GM12865 (cell line): ENCODE measurements around the gene TANGO2.

Source experiments
- DNase-seq: peaks from one replicate; pipeline ENCODE4 v3.0.0; 2010; ENCODE audit warnings: low read depth
- H3K4me3 ChIP-seq: 2 replicates; pipeline ENCODE4 v1.5.1; 2011; ENCODE audit warnings: mild to moderate bottlenecking, low read depth, low read length, control low read depth
- TF ChIP-seq, protein P1 (sequence below): IDR thresholded peaks from 2 replicates; pipeline ENCODE4 v1.5.1; 2011; ENCODE audit warnings: low read length, control low read depth, low read depth, inconsistent platforms; ENCODE audit not compliant: insufficient read depth; ENCODE audit errors: missing control alignments

TANGO2 gene

GRCh38 chr22:19988965-19989724 is 31.8 kb upstream of the TANGO2 start:
- no peak for DNase-seq
- H3K4me3 ChIP-seq, result no peak overlapping the region
- TF ChIP-seq, protein P1, sequence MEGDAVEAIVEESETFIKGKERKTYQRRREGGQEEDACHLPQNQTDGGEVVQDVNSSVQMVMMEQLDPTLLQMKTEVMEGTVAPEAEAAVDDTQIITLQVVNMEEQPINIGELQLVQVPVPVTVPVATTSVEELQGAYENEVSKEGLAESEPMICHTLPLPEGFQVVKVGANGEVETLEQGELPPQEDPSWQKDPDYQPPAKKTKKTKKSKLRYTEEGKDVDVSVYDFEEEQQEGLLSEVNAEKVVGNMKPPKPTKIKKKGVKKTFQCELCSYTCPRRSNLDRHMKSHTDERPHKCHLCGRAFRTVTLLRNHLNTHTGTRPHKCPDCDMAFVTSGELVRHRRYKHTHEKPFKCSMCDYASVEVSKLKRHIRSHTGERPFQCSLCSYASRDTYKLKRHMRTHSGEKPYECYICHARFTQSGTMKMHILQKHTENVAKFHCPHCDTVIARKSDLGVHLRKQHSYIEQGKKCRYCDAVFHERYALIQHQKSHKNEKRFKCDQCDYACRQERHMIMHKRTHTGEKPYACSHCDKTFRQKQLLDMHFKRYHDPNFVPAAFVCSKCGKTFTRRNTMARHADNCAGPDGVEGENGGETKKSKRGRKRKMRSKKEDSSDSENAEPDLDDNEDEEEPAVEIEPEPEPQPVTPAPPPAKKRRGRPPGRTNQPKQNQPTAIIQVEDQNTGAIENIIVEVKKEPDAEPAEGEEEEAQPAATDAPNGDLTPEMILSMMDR, result no peak

- TF ChIP-seq, protein P1, result no peak
These were observed 31.2 kb upstream of the TANGO2 start for GRCh38 chr22:19989725-19990067.

DNA sequence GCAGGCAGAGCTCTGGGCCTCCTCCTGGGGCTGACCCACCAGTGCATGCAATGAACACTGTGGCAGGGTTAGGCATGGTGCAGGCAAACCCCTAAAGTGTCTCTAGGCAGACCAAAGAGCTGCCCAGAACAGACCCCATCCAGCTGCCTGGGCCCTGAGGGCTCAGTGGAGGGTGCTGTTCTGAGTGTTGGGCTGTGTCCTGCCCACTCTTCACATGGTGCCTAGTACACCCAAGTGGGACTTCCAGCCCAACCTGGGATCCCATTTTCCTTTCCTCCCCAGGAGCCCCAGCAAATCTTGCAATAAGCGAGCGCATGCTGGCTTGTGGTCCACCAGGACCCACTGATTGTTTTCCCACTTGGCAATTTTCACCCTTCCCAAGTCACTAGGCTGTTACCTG is 30.7 kb upstream of the TANGO2 start:
- TF ChIP-seq, protein P1, result no peak
- H3K4me3 ChIP-seq, result no peak overlapping the region
- DNase-seq, result no peak

More at GRCh38 chr22:19989725-19990067, 31.2 kb upstream of the TANGO2 start:
- H3K4me3 ChIP-seq, result no peak overlapping the region
- DNase-seq, result no peak

GRCh38 chr22:19990609-19991394 is 30.1 kb upstream of the TANGO2 start:
- TF ChIP-seq, protein P1, result no peak
- H3K4me3 ChIP-seq, result no peak overlapping the region
- DNase-seq, result no peak

GRCh38 chr22:19991395-19991644 is 29.6 kb upstream of the TANGO2 start:
- DNase-seq, result no peak
- H3K4me3 ChIP-seq, result no peak overlapping the region
- TF ChIP-seq, protein P1, result no peak

DNA sequence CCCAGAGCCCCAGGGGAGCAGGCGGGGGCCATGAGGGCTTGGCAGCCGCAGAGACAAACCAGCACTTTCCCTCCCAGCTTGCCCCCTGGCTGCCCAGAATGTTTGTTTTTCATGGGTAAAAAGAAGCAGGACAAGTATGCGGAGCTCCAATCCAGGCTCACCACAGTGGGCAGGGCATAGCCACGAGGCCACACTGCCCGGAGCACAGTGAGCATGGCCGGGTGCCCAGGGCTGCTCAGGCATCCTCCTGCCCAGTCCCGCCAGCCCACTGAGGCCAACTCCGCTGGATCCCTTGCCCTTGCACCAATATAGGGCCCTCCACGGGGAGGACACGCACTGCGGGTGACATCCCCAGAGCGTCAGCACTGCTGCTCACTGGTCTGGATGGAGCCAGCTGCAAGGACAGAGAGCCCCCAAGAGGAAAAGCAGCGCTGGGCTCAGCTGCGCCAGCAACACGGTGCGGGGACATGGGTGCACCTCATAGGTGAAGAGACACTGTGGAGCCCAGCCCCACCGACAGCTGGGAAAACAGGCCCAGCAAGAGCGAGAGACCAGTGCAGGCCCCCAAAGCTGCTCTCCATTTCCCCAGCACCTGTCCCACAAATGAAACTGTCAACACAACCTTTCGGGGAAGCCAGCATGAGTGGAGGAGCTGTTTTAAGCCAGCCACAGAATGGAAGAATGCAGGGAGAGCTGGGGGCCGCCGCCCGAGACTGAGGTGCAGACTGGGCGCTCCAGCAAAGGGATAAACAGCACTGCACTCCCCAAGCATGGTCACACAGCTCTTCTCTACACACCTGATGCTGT is 29.1 kb upstream of the TANGO2 start:
- H3K4me3 ChIP-seq, result no peak overlapping the region
- DNase-seq, result no peak

More for the DNA sequence above, 29.1 kb upstream of the TANGO2 start:
- TF ChIP-seq, protein P1, result no peak
